Calu3 (cell line): ENCODE measurements around the gene SMYD5. TPM values are rescaled to one million over a fixed set of nuclear protein-coding genes. Genes with fewer than 3 reads are reported as not detected.

Source experiments
- BruUV-seq: library from RNA; stranded (reverse); fragments of 400-500 nt; replicated peaks from 2 replicates; lab custom pipeline; 2021; lab: Mats Ljungman, UMichigan
- CTCF ChIA-PET: fragments of 300-600 bp; sonication (Branson Sonifier 250); formaldehyde crosslinking; loops from one replicate; lab custom pipeline; 2022; ENCODE audit warnings: antibody characterized with exemption; lab: Charles Lee
- DNase-seq: peaks from one replicate; pipeline ENCODE4 v3.0.0; 2022
- H3K27ac Mint-ChIP-seq: one replicate; pipeline ENCODE4 v1.8.0; 2022; ENCODE audit warnings: mixed read lengths; ENCODE audit not compliant: unreplicated experiment
- H3K27me3 Mint-ChIP-seq: one replicate; pipeline ENCODE4 v1.8.0; 2022; ENCODE audit warnings: mixed read lengths; ENCODE audit not compliant: unreplicated experiment
- H3K36me3 Mint-ChIP-seq: one replicate; pipeline ENCODE4 v1.8.0; 2022; ENCODE audit warnings: mild to moderate bottlenecking, moderate library complexity, mixed read lengths; ENCODE audit not compliant: insufficient read depth, unreplicated experiment
- H3K4me1 Mint-ChIP-seq: one replicate; pipeline ENCODE4 v1.8.0; 2022; ENCODE audit warnings: mild to moderate bottlenecking, low read depth, mixed read lengths; ENCODE audit not compliant: unreplicated experiment
- H3K4me3 Mint-ChIP-seq: one replicate; pipeline ENCODE4 v1.8.0; 2022; ENCODE audit warnings: mild to moderate bottlenecking, low read depth, moderate library complexity, mixed read lengths; ENCODE audit not compliant: unreplicated experiment
- H3K9me3 Mint-ChIP-seq: one replicate; pipeline ENCODE4 v1.8.0; 2022; ENCODE audit warnings: low read depth, mixed read lengths; ENCODE audit not compliant: unreplicated experiment
- intact Hi-C: fragments of 100-400 bp; cut with micrococcal nuclease; formaldehyde crosslinking; loops from one replicate; pipeline ENCODE4 v1.10.0; 2022; ENCODE audit not compliant: unreplicated experiment
- total RNA-seq: library from RNA; stranded (reverse); gene quantifications from 2 replicates; pipeline ENCODE4 v1.2.3, GENCODE V29; 2022
- TF ChIP-seq, protein P1 (sequence below): fragments of 200-600 bp; IDR thresholded peaks from one replicate; pipeline ENCODE4 v1.8.0; 2022; ENCODE audit warnings: antibody characterized with exemption; ENCODE audit not compliant: unreplicated experiment

The SMYD5 gene
- total RNA-seq, 1 experiment from 2014 or later, result 32.1 TPM

DNA sequence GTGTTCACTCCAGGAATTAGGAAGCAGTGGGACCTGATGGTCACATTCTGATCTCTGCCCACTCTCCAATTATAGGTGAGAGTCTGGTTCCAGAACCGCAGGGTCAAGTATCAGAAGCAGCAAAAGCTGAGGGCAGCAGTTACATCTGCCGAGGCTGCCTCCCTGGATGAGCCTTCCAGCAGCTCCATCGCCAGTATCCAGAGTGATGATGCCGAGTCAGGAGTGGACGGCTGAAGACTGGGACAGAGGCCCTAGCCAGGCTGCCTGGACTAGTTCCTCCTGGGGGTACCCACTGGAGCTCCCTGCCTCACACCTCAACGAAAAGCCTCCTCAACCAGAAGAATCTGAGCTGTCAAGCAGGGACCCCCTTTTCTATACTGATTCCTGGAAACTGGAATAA, 3.3 kb upstream of the SMYD5 start:
- H3K36me3 Mint-ChIP-seq, result peaks cover 23% of the 10 kb centered on the region
- intact Hi-C loops, result loop anchor here (5.0 kb wide), 1 partner anchor 33 kb away; no protein-coding TSS in a partner anchor
- CTCF ChIA-PET, result interaction anchor here (1.5 kb wide), 1 partner anchor 33 kb away, joined by 6 read pairs; no protein-coding TSS in a partner anchor
- no peak for DNase-seq
- TF ChIP-seq, protein P1, sequence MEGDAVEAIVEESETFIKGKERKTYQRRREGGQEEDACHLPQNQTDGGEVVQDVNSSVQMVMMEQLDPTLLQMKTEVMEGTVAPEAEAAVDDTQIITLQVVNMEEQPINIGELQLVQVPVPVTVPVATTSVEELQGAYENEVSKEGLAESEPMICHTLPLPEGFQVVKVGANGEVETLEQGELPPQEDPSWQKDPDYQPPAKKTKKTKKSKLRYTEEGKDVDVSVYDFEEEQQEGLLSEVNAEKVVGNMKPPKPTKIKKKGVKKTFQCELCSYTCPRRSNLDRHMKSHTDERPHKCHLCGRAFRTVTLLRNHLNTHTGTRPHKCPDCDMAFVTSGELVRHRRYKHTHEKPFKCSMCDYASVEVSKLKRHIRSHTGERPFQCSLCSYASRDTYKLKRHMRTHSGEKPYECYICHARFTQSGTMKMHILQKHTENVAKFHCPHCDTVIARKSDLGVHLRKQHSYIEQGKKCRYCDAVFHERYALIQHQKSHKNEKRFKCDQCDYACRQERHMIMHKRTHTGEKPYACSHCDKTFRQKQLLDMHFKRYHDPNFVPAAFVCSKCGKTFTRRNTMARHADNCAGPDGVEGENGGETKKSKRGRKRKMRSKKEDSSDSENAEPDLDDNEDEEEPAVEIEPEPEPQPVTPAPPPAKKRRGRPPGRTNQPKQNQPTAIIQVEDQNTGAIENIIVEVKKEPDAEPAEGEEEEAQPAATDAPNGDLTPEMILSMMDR, result no peak
- peaks cover 38% of the 10 kb centered on the region for H3K27me3 Mint-ChIP-seq
- no peak overlapping the region for H3K4me3 Mint-ChIP-seq
- H3K27ac Mint-ChIP-seq, result no peak overlapping the region
- BruUV-seq, result no TSS peak
- peaks cover 35% of the 10 kb centered on the region for H3K4me1 Mint-ChIP-seq
- H3K9me3 Mint-ChIP-seq, result no peaks in the 10 kb centered on the region

DNA sequence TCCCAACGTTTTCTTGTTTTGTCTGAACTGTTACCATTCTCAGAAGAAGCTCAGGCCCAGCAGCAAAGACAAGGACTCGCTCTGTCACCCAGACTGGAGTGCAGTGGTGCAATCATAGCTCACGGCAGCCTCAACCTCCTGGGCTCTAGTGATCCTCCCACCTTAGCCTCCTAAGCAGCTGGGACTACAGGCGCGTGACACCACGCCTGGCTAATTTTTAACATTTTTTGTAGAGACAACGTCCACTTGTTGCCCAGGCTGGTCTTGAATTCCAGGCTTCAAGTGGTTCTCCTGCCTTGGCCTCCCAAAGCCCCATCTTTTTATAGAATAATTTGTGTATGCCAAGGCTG, 2.0 kb upstream of the SMYD5 start:
- CTCF ChIA-PET, result interaction anchor here (0.8 to 3.1 kb wide), 8 partner anchors 16 to 324 kb away, joined by 3 to 38 read pairs (median 6); partner anchors contain the start of genes CCT7 and PRADC1
- intact Hi-C loops, result loop anchor here (5.0 kb wide), 1 partner anchor 35 kb away; no protein-coding TSS in a partner anchor
- peaks cover 23% of the 10 kb centered on the region for H3K36me3 Mint-ChIP-seq

DNA sequence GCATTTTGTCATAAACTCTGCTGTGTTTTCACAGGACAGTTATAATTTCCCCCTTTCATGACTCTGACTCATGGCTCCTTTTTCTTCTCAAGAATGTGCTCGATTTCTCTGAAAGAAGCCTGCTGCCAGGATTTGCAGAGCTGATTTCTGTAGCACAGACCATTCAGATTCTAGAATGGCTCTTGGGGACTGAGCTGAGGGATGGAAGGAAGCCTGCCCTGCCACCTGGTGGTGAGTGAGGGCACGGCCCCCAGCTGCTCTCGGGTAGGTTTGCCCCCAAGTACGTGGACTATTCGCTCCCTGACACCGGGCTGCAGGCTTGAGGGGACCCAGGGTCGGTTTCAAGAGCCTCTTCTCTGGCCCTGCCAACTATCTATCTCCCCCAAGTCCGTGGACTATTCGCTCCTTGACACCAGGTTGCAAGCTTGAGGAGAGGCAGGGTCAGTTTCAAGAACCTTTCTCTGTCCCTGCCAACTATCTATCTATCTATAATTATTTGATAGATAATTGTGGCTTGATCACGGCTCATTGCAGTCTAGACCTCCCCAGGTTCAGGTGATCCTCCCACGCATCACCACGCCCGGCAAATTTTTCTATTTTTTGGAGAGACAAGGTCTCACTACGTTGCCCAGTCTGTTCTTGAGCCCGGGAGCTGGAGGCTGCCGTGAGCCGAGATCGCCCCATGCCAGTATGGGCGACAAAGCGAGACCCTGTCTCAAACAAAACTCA, 1.4 kb upstream of the SMYD5 start:
- intact Hi-C loops, result loop anchor here (5.0 kb wide), 1 partner anchor 35 kb away; no protein-coding TSS in a partner anchor
- no TSS peak for BruUV-seq
- Mint-ChIP-seq H3K4me1 (peaks cover 37% of the 10 kb centered on the region), H3K27ac (no peak overlapping the region), H3K9me3 (no peaks in the 10 kb centered on the region), H3K4me3 (no peak overlapping the region), H3K36me3 (peaks cover 23% of the 10 kb centered on the region), H3K27me3 (peaks cover 32% of the 10 kb centered on the region)
- DNase-seq, result peak; percentile 82
- TF ChIP-seq, protein P1, result peak; percentile 87
- CTCF ChIA-PET, result interaction anchor here (0.8 to 3.1 kb wide), 9 partner anchors 11 to 325 kb away, joined by 3 to 38 read pairs (median 6); partner anchors contain the start of genes CCT7, NOTO and PRADC1

More for the DNA sequence above, 2.0 kb upstream of the SMYD5 start:
- BruUV-seq, result no TSS peak
- Mint-ChIP-seq H3K9me3 (no peaks in the 10 kb centered on the region), H3K4me3 (no peak overlapping the region), H3K4me1 (peaks cover 37% of the 10 kb centered on the region), H3K27ac (no peak overlapping the region), H3K27me3 (peaks cover 37% of the 10 kb centered on the region)
- TF ChIP-seq, protein P1, result no peak
- no peak for DNase-seq

DNA sequence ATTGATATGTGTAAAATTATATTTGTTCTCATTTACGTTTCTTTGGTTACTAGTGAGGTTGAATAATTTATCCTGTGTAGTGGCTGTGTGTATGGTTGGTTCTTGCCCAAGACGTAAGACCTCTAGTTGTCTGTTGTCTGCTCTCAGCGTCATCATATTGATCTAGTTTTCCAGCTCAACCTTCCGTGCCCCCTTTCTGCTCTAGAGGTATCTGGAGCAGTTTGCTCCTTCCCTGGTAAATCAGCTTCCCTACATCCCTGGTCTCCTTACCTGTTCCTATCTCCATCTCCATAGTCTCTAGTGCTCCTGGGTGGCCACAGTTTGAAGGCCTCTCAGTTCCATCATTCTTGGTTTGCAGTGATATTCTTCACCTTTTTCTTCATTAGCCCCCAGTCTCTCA, 1.2 kb downstream of the SMYD5 start:
- no peaks in the 10 kb centered on the region for H3K9me3 Mint-ChIP-seq

More for the DNA sequence above, 1.2 kb downstream of the SMYD5 start:
- Mint-ChIP-seq H3K4me1 (peaks cover 37% of the 10 kb centered on the region), H3K36me3 (peaks cover 27% of the 10 kb centered on the region), H3K27me3 (peaks cover 7% of the 10 kb centered on the region), H3K4me3 (peak overlapping the region; percentile 97), H3K27ac (peak overlapping the region; percentile 25)
- no TSS peak for BruUV-seq
- intact Hi-C loops, result no loop called here
- CTCF ChIA-PET, result interaction anchor here (0.8 kb wide), 1 partner anchor 75 kb away, joined by 4 read pairs; no protein-coding TSS in a partner anchor
- no peak for DNase-seq
- TF ChIP-seq, protein P1, result no peak
